ENCODE data around the gene TOP3B.

Gene TOP3B

DNA sequence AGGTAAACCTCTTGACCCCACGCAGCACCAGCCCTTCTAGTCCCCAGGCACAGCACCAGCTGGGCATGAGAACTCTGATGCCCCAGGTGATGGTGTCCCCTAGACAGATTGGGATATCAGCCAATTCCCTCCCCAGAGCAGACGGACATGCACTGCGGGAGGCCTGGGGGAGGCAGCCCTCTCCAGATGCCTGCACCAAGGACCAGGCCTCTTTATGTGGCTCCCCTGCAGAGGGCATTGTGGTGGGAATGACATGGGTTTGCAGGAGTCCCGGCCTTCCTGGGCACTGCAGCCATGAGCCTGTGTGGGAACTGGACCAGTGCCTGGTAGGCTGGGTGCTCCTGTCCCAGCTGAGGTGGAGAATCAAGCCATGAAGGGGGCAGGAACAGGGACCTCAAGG is 55.9 kb downstream of the TOP3B start:
- Histone ChIP-seq H3K9me3 (ENCODE audit: control insufficient read depth, low read length) (no peaks in the 10 kb centered on the region), H3K4me1 (ENCODE audit: control insufficient read depth, insufficient read depth, low read length, poor library complexity, severe bottlenecking) (no peaks in the 10 kb centered on the region), H3K27ac (ENCODE audit: insufficient read depth, low read length, poor library complexity, severe bottlenecking) (no peak overlapping the region), H3K27me3 (replicated peaks; ENCODE audit: control insufficient read depth, insufficient read depth, low read length, poor library complexity, severe bottlenecking) (no peaks in the 10 kb centered on the region), H3K36me3 (ENCODE audit: control insufficient read depth, insufficient read depth, low read length) (peaks cover 10% of the 10 kb centered on the region), H3K4me3 (ENCODE audit: insufficient read depth, low read depth, low read length, poor library complexity, severe bottlenecking) (no peak overlapping the region)
- DNase-seq = no peak

DNA sequence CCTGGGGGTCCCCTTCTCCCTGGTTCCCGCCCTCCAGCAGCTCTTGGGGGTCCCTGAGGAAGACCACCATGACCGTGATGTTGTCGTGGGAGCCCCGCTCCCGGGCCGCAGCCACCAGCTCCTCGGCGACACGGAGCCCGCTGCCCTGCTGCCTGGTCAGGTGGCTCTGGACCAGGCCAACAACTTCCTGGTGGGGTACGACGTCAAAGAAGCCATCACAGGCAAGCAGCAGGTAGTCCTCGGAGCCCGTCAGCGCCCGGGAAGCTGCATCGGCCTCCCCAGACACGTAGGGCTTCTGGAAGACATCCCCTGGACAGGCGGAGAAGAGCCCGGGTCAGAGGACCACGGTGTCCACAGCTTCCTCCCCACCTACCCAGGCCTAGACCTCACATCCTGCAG is 59.4 kb downstream of the TOP3B start:
- Histone ChIP-seq H3K36me3 (ENCODE audit: control insufficient read depth, insufficient read depth, low read length) (peaks cover 4% of the 10 kb centered on the region), H3K4me3 (ENCODE audit: insufficient read depth, low read depth, low read length, poor library complexity, severe bottlenecking) (no peak overlapping the region), H3K9me3 (ENCODE audit: control insufficient read depth, low read length) (no peaks in the 10 kb centered on the region), H3K27me3 (replicated peaks; ENCODE audit: control insufficient read depth, insufficient read depth, low read length, poor library complexity, severe bottlenecking) (no peaks in the 10 kb centered on the region), H3K4me1 (ENCODE audit: control insufficient read depth, insufficient read depth, low read length, poor library complexity, severe bottlenecking) (no peaks in the 10 kb centered on the region), H3K27ac (ENCODE audit: insufficient read depth, low read length, poor library complexity, severe bottlenecking) (no peak overlapping the region)
- no peak for DNase-seq

GRCh38 chr22:21922370-21923162 is 60.0 kb downstream of the TOP3B start:
- Histone ChIP-seq H3K27ac (ENCODE audit: insufficient read depth, low read length, poor library complexity, severe bottlenecking) (no peak overlapping the region), H3K9me3 (ENCODE audit: control insufficient read depth, low read length) (no peaks in the 10 kb centered on the region), H3K4me1 (ENCODE audit: control insufficient read depth, insufficient read depth, low read length, poor library complexity, severe bottlenecking) (no peaks in the 10 kb centered on the region), H3K27me3 (replicated peaks; ENCODE audit: control insufficient read depth, insufficient read depth, low read length, poor library complexity, severe bottlenecking) (no peaks in the 10 kb centered on the region), H3K36me3 (ENCODE audit: control insufficient read depth, insufficient read depth, low read length) (peaks cover 4% of the 10 kb centered on the region), H3K4me3 (ENCODE audit: insufficient read depth, low read depth, low read length, poor library complexity, severe bottlenecking) (no peak overlapping the region)
- no peak for DNase-seq

- H3K4me3 ChIP-seq (ENCODE audit: insufficient read depth, low read depth, low read length, poor library complexity, severe bottlenecking) = no peak overlapping the region
- DNase-seq = no peak
- no peaks in the 10 kb centered on the region for H3K4me1 ChIP-seq (ENCODE audit: control insufficient read depth, insufficient read depth, low read length, poor library complexity, severe bottlenecking)
- H3K27ac ChIP-seq (ENCODE audit: insufficient read depth, low read length, poor library complexity, severe bottlenecking) = no peak overlapping the region
- H3K36me3 ChIP-seq (ENCODE audit: control insufficient read depth, insufficient read depth, low read length) = peaks cover 4% of the 10 kb centered on the region
- no peaks in the 10 kb centered on the region for H3K9me3 ChIP-seq (ENCODE audit: control insufficient read depth, low read length)
- no peaks in the 10 kb centered on the region for H3K27me3 ChIP-seq (replicated peaks; ENCODE audit: control insufficient read depth, insufficient read depth, low read length, poor library complexity, severe bottlenecking)
Observed at GRCh38 chr22:21921729-21922128, 60.9 kb downstream of the TOP3B start.

DNA sequence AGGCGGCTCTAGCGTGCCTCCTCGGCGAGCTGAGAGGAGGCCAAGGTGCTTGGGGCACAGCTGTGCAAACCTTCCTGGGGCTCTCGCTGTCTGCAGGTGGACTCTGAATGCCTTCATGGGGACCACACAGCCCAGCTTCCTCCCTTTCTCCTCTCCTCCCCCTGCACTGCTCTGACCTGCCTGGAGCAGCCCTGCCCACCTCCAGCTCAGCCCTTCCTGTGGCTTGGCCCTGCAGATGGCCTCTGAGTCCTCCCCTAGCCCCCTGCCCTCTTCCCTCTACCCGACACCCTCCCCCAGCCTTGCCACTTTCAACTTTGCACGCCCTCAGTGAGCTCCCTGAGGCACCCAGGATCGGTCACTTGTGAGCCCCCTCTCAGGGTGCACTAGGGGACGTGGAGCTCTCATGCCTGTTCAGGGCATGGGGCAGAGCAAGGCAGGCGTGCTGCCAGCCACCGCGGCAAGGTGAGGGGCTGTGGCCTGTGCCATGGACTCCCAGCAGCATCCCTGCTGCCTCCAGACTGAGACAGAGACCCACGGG is 61.3 kb downstream of the TOP3B start:
- Histone ChIP-seq H3K4me1 (ENCODE audit: control insufficient read depth, insufficient read depth, low read length, poor library complexity, severe bottlenecking) (no peaks in the 10 kb centered on the region), H3K27me3 (replicated peaks; ENCODE audit: control insufficient read depth, insufficient read depth, low read length, poor library complexity, severe bottlenecking) (no peaks in the 10 kb centered on the region), H3K4me3 (ENCODE audit: insufficient read depth, low read depth, low read length, poor library complexity, severe bottlenecking) (no peak overlapping the region), H3K27ac (ENCODE audit: insufficient read depth, low read length, poor library complexity, severe bottlenecking) (no peak overlapping the region), H3K9me3 (ENCODE audit: control insufficient read depth, low read length) (no peaks in the 10 kb centered on the region), H3K36me3 (ENCODE audit: control insufficient read depth, insufficient read depth, low read length) (peaks cover 4% of the 10 kb centered on the region)
- no peak for DNase-seq

- Histone ChIP-seq H3K9me3 (ENCODE audit: control insufficient read depth, low read length) (no peaks in the 10 kb centered on the region), H3K27ac (ENCODE audit: insufficient read depth, low read length, poor library complexity, severe bottlenecking) (no peak overlapping the region), H3K27me3 (replicated peaks; ENCODE audit: control insufficient read depth, insufficient read depth, low read length, poor library complexity, severe bottlenecking) (no peaks in the 10 kb centered on the region), H3K4me1 (ENCODE audit: control insufficient read depth, insufficient read depth, low read length, poor library complexity, severe bottlenecking) (no peaks in the 10 kb centered on the region), H3K36me3 (ENCODE audit: control insufficient read depth, insufficient read depth, low read length) (peaks cover 4% of the 10 kb centered on the region), H3K4me3 (ENCODE audit: insufficient read depth, low read depth, low read length, poor library complexity, severe bottlenecking) (no peak overlapping the region)
- no peak for DNase-seq
Observed at GRCh38 chr22:21920341-21921183, 62.0 kb downstream of the TOP3B start.

GRCh38 chr22:21919526-21920307 is 62.9 kb downstream of the TOP3B start:
- no peak overlapping the region for H3K4me3 ChIP-seq (ENCODE audit: insufficient read depth, low read depth, low read length, poor library complexity, severe bottlenecking)
- H3K27me3 ChIP-seq (replicated peaks; ENCODE audit: control insufficient read depth, insufficient read depth, low read length, poor library complexity, severe bottlenecking) = no peaks in the 10 kb centered on the region
- peaks cover 4% of the 10 kb centered on the region for H3K36me3 ChIP-seq (ENCODE audit: control insufficient read depth, insufficient read depth, low read length)
- H3K4me1 ChIP-seq (ENCODE audit: control insufficient read depth, insufficient read depth, low read length, poor library complexity, severe bottlenecking) = no peaks in the 10 kb centered on the region
- no peak for DNase-seq
- no peaks in the 10 kb centered on the region for H3K9me3 ChIP-seq (ENCODE audit: control insufficient read depth, low read length)
- no peak overlapping the region for H3K27ac ChIP-seq (ENCODE audit: insufficient read depth, low read length, poor library complexity, severe bottlenecking)

GRCh38 chr22:21918466-21919185 is 64.0 kb downstream of the TOP3B start:
- Histone ChIP-seq H3K36me3 (ENCODE audit: control insufficient read depth, insufficient read depth, low read length) (peaks cover 4% of the 10 kb centered on the region), H3K27me3 (replicated peaks; ENCODE audit: control insufficient read depth, insufficient read depth, low read length, poor library complexity, severe bottlenecking) (no peaks in the 10 kb centered on the region), H3K4me1 (ENCODE audit: control insufficient read depth, insufficient read depth, low read length, poor library complexity, severe bottlenecking) (no peaks in the 10 kb centered on the region), H3K27ac (ENCODE audit: insufficient read depth, low read length, poor library complexity, severe bottlenecking) (no peak overlapping the region), H3K9me3 (ENCODE audit: control insufficient read depth, low read length) (no peaks in the 10 kb centered on the region), H3K4me3 (ENCODE audit: insufficient read depth, low read depth, low read length, poor library complexity, severe bottlenecking) (no peak overlapping the region)
- DNase-seq = no peak

GRCh38 chr22:21917959-21918261 is 64.7 kb downstream of the TOP3B start:
- no peaks in the 10 kb centered on the region for H3K27me3 ChIP-seq (replicated peaks; ENCODE audit: control insufficient read depth, insufficient read depth, low read length, poor library complexity, severe bottlenecking)
- H3K4me1 ChIP-seq (ENCODE audit: control insufficient read depth, insufficient read depth, low read length, poor library complexity, severe bottlenecking) = no peaks in the 10 kb centered on the region
- no peak for DNase-seq
- no peaks in the 10 kb centered on the region for H3K9me3 ChIP-seq (ENCODE audit: control insufficient read depth, low read length)
- H3K4me3 ChIP-seq (ENCODE audit: insufficient read depth, low read depth, low read length, poor library complexity, severe bottlenecking) = no peak overlapping the region
- H3K36me3 ChIP-seq (ENCODE audit: control insufficient read depth, insufficient read depth, low read length) = peaks cover 4% of the 10 kb centered on the region
- no peak overlapping the region for H3K27ac ChIP-seq (ENCODE audit: insufficient read depth, low read length, poor library complexity, severe bottlenecking)

Data from effector memory CD4-positive, alpha-beta T cell (primary cell).